Duodenal mucosa (tissue), 2 donors: Measurements from ENCODE around the gene MBNL2.

Experiments used
- H3K27ac ChIP-seq: one replicate; pipeline ENCODE4 v1.7.0; 2013; ENCODE audit warnings: low read depth, low read length
- H3K27me3 ChIP-seq, 2 donors: one replicate each; pipeline ENCODE4 v1.7.0; 2013; ENCODE audit warnings: low read length in 2 of 2, control low read depth in 1 of 2; ENCODE audit not compliant: insufficient read depth in 2 of 2, control insufficient read depth in 1 of 2
- H3K36me3 ChIP-seq, 2 donors: one replicate each; pipeline ENCODE4 v1.7.0; 2013; ENCODE audit warnings: low read length in 2 of 2, control low read depth in 1 of 2; ENCODE audit not compliant: insufficient read depth in 2 of 2, control insufficient read depth in 1 of 2
- H3K4me1 ChIP-seq, 2 donors: one replicate each; pipeline ENCODE4 v1.7.0; 2013; ENCODE audit warnings: low read length in 2 of 2, control low read depth in 1 of 2; ENCODE audit not compliant: insufficient read depth in 2 of 2, control insufficient read depth in 1 of 2
- H3K4me3 ChIP-seq, 2 donors: one replicate each; pipeline ENCODE4 v1.7.0; 2013; ENCODE audit warnings: low read length in 2 of 2, low read depth in 1 of 2
- H3K9ac ChIP-seq, 2 donors: one replicate each; pipeline ENCODE4 v1.7.0; 2013; ENCODE audit warnings: low read length in 2 of 2, low read depth in 1 of 2
- H3K9me3 ChIP-seq, 2 donors: one replicate each; pipeline ENCODE4 v1.7.0; 2013; ENCODE audit warnings: low read length in 2 of 2, control low read depth in 1 of 2; ENCODE audit not compliant: control insufficient read depth in 1 of 2

The MBNL2 gene

GRCh38 chr13:97317933-97318332 lies 95.8 kb downstream of the MBNL2 start:
- peaks cover 0 to 7% of the 10 kb centered on the region in 2 donors for H3K36me3 ChIP-seq
- H3K4me3 ChIP-seq: no peak overlapping the region
- no peaks in the 10 kb centered on the region for H3K27me3 ChIP-seq
- no peaks in the 10 kb centered on the region for H3K9me3 ChIP-seq
- peaks cover 0 to 5% of the 10 kb centered on the region in 2 donors for H3K4me1 ChIP-seq
- no peak overlapping the region for H3K9ac ChIP-seq
- no peak overlapping the region for H3K27ac ChIP-seq

DNA sequence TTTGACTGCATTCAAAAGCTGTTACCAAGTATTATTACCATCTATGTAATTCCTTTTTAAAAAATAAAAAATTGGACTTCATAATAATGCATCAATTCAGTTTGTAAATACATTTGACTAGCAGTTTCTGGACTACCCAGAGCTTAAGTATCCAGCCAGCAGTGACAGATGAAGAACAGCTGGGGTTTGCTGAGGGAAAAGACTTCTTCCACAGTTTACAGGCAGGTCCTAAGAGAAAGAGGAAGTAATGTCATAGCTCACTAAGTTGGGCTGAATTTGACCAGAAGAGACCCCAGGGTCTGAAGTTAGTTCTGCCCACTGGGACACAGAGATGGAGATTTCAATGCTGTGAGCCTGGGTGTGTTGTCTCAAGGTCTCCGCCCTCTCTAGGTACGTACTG lies 96.4 kb downstream of the MBNL2 start:
- Histone ChIP-seq H3K27ac (no peak overlapping the region), H3K9ac (no peak overlapping the region), H3K4me1 (peaks cover 0 to 5% of the 10 kb centered on the region in 2 donors)

GRCh38 chr13:97319113-97319720 lies 97.1 kb downstream of the MBNL2 start:
- Histone ChIP-seq H3K4me1 (peaks cover 0 to 5% of the 10 kb centered on the region in 2 donors), H3K27ac (no peak overlapping the region), H3K36me3 (peaks cover 0 to 7% of the 10 kb centered on the region in 2 donors), H3K4me3 (no peak overlapping the region), H3K9me3 (no peaks in the 10 kb centered on the region), H3K9ac (no peak overlapping the region), H3K27me3 (no peaks in the 10 kb centered on the region)

More for the DNA sequence above, 96.4 kb downstream of the MBNL2 start:
- Histone ChIP-seq H3K4me3 (no peak overlapping the region), H3K27me3 (no peaks in the 10 kb centered on the region), H3K9me3 (no peaks in the 10 kb centered on the region), H3K36me3 (peaks cover 0 to 7% of the 10 kb centered on the region in 2 donors)

DNA sequence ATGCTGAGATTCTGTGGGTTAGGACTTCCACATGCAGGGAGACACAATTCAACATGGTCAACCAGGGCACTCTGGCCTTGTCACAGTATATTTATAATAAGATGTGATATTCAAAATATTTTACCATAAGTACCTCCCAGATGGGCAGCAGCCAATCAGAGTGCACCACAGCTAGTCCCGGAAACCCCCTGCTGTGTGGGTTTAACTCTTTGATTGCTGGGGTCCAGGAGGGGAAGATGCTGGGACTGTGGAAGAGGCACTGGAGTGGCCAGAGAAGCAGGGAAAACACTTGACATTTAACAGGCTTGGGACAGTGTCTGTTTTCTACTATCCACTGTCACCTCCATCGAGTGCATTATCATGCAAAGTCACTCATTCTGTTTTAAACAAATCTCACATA lies 99.0 kb downstream of the MBNL2 start:
- peaks cover 0 to 5% of the 10 kb centered on the region in 2 donors for H3K4me1 ChIP-seq
- no peaks in the 10 kb centered on the region for H3K27me3 ChIP-seq
- H3K4me3 ChIP-seq: no peak overlapping the region
- no peak overlapping the region for H3K9ac ChIP-seq
- no peaks in the 10 kb centered on the region for H3K9me3 ChIP-seq
- peaks cover 0 to 5% of the 10 kb centered on the region in 2 donors for H3K36me3 ChIP-seq
- H3K27ac ChIP-seq: no peak overlapping the region

- H3K9me3 ChIP-seq: no peaks in the 10 kb centered on the region
- no peak overlapping the region for H3K9ac ChIP-seq
- no peaks in the 10 kb centered on the region for H3K27me3 ChIP-seq
- H3K27ac ChIP-seq: no peak overlapping the region
- H3K36me3 ChIP-seq: peaks cover 0 to 3% of the 10 kb centered on the region in 2 donors
- H3K4me1 ChIP-seq: peaks cover 0 to 5% of the 10 kb centered on the region in 2 donors
- H3K4me3 ChIP-seq: no peak overlapping the region
These were observed 99.6 kb downstream of the MBNL2 start for GRCh38 chr13:97321616-97322321.

DNA sequence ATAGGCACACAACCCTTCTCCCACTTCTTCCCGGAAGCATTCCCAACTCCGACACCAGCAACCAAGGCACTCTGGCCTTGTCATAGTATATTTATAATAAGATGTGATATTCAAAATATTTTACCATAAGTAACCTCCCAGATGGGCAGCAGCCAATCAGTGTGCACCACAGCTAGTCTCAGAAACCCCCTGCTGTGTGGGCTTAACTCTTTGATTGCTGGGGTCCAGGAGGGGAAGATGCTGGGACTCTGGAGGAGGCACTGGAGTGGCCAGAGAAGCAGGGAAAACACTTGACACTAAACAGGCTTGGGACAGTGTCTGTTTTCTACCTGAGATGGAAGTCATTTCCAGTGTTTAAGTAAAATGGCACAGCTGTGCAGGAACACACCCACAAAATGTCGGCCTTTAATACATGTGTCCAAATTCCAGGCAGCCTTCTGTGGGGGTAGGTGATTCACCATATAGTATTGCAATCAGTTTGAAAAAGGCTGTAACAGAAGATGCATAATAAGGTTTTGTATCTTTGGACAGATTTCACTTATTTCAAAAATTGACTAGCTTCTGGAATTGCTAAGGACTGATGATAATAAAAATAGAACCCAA lies 100.7 kb downstream of the MBNL2 start:
- Histone ChIP-seq H3K27ac (no peak overlapping the region), H3K9me3 (no peaks in the 10 kb centered on the region), H3K4me1 (peaks cover 0 to 5% of the 10 kb centered on the region in 2 donors), H3K27me3 (no peaks in the 10 kb centered on the region), H3K9ac (no peak overlapping the region), H3K4me3 (no peak overlapping the region), H3K36me3 (no peaks in the 10 kb centered on the region)

DNA sequence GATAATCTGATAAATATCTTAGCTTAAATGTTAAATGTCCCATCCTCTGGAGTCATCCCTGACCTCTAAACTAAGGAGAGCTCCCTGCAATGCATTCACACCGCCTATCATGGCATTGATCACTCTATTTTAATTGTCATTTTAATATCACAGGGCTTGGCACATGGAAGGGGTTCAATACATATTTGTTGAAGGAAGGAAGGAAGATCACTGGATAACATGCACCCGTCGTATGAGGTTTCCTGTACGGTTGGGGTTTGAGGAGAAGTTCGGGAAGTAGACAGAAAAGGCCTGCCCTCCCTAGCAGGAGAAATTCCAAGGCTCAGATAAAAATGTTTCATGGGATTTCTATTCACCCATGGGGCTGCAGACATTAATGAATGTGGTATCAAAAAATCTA lies 102.0 kb downstream of the MBNL2 start:
- peaks cover 0 to 5% of the 10 kb centered on the region in 2 donors for H3K4me1 ChIP-seq
- H3K4me3 ChIP-seq: no peak overlapping the region
- H3K27ac ChIP-seq: no peak overlapping the region
- H3K9ac ChIP-seq: no peak overlapping the region
- no peaks in the 10 kb centered on the region for H3K9me3 ChIP-seq
- H3K27me3 ChIP-seq: no peaks in the 10 kb centered on the region
- H3K36me3 ChIP-seq: no peaks in the 10 kb centered on the region

GRCh38 chr13:97325738-97326137 lies 103.6 kb downstream of the MBNL2 start:
- no peaks in the 10 kb centered on the region for H3K9me3 ChIP-seq
- no peak overlapping the region for H3K27ac ChIP-seq
- no peak overlapping the region for H3K9ac ChIP-seq
- H3K4me3 ChIP-seq: no peak overlapping the region
- no peaks in the 10 kb centered on the region for H3K27me3 ChIP-seq
- peaks cover 0 to 5% of the 10 kb centered on the region in 2 donors for H3K4me1 ChIP-seq
- no peaks in the 10 kb centered on the region for H3K36me3 ChIP-seq

DNA sequence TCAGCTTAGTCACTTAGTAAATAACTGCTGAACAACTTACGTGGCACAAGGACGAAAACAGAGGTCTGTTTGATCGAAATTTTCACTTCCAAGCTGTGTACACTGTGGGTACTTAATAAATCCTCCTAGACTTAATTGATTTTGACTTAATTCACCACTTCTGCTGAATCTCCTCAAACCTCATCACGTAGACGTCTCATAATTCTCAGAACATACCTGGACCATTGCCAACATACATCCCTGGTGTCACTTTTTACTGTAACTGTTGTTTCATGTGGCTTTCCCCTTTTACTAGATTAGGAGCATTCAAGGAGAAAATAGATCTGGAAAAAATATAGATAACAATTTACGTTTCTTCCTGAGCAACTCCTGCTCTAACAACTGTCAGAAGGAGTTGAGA lies 105.0 kb downstream of the MBNL2 start:
- H3K27me3 ChIP-seq: no peaks in the 10 kb centered on the region
- H3K27ac ChIP-seq: no peak overlapping the region
- peaks cover 0 to 4% of the 10 kb centered on the region in 2 donors for H3K4me1 ChIP-seq
- H3K36me3 ChIP-seq: no peaks in the 10 kb centered on the region
- H3K9ac ChIP-seq: no peak overlapping the region
- no peaks in the 10 kb centered on the region for H3K9me3 ChIP-seq
- no peak overlapping the region for H3K4me3 ChIP-seq

DNA sequence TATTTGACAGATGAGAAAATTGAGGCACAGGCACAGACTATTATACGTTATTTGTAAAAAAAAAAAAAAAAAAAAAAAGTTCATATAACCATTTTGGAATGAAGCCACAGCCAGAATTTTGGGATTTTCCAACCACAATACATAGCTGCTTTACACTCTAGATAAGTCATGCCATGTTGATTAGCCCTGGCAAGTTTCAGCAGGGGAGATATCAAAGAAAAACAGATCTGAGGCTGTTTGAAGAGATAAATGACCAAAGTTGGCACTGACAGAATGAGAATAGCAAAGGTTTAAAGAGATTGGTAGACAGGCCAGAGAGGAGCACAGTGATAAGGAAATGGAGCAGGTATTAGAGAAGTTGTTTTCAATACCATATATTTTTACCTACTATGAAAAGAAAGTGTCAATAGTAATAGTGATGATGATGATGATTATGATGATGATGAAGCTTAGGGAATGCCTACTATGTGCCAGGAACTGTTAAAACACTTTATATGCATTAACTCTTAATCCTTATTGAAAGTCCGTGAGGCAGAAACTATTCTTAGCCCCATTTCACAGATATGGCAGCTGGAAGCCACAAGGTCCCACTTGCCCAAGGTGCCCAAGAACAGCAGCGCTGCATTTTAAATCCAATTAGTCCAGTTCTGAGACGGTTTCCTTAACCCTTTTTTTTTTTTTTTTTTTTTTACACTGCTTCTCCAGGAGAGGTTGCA lies 105.5 kb downstream of the MBNL2 start:
- no peak overlapping the region for H3K27ac ChIP-seq
- H3K9me3 ChIP-seq: no peaks in the 10 kb centered on the region
- H3K36me3 ChIP-seq: no peaks in the 10 kb centered on the region
- no peaks in the 10 kb centered on the region for H3K27me3 ChIP-seq
- no peak overlapping the region for H3K4me3 ChIP-seq
- H3K9ac ChIP-seq: no peak overlapping the region
- H3K4me1 ChIP-seq: no peaks in the 10 kb centered on the region
